ENCODE measurements around the gene PANK2. TPM values are rescaled to one million over a fixed set of nuclear protein-coding genes. Genes with fewer than 3 reads are reported as not detected.

The PANK2 gene
- total RNA-seq, 1 donor from 2014 or later = 60.3 TPM

GRCh38 chr20:3846378-3846739, 42.8 kb upstream of the PANK2 start:
- no peak for TF ChIP-seq CTCF (IDR thresholded peaks at IDR 0.05; ENCODE audit: partially characterized antibody, unreplicated experiment)
- Mint-ChIP-seq H3K9me3 (ENCODE audit: unreplicated experiment) (peaks cover 4% of the 10 kb centered on the region), H3K4me1 (ENCODE audit: low read depth, unreplicated experiment) (peaks cover 2% of the 10 kb centered on the region), H3K27ac (ENCODE audit: unreplicated experiment) (no peak overlapping the region), H3K27me3 (ENCODE audit: unreplicated experiment) (peaks cover 2% of the 10 kb centered on the region), H3K36me3 (ENCODE audit: unreplicated experiment) (no peaks in the 10 kb centered on the region), H3K4me3 (ENCODE audit: unreplicated experiment) (peak overlapping the region; percentile 88)
- DNase-seq = no peak

GRCh38 chr20:3846740-3847428, 42.3 kb upstream of the PANK2 start, which contains the start of gene MAVS:
Gene MAVS, plus strand, starts transcription at chr20:3846834. Its CDS starts 7,791 bp downstream, at chr20:3854625.
- peak; percentile 92 for DNase-seq
- Mint-ChIP-seq H3K9me3 (ENCODE audit: unreplicated experiment) (peaks cover 4% of the 10 kb centered on the region), H3K27me3 (ENCODE audit: unreplicated experiment) (peaks cover 2% of the 10 kb centered on the region), H3K4me3 (ENCODE audit: unreplicated experiment) (peak within 1 kb of the TSS; percentile 88), H3K4me1 (ENCODE audit: low read depth, unreplicated experiment) (peaks cover 2% of the 10 kb centered on the region), H3K27ac (ENCODE audit: unreplicated experiment) (peak within 1 kb of the TSS; percentile 60), H3K36me3 (ENCODE audit: unreplicated experiment) (no peaks in the 10 kb centered on the region)
- TF ChIP-seq CTCF (IDR thresholded peaks at IDR 0.05; ENCODE audit: partially characterized antibody, unreplicated experiment) = no peak

- H3K27ac Mint-ChIP-seq (ENCODE audit: unreplicated experiment) = peak overlapping the region; percentile 60
- no peaks in the 10 kb centered on the region for H3K36me3 Mint-ChIP-seq (ENCODE audit: unreplicated experiment)
- peaks cover 2% of the 10 kb centered on the region for H3K27me3 Mint-ChIP-seq (ENCODE audit: unreplicated experiment)
- H3K4me3 Mint-ChIP-seq (ENCODE audit: unreplicated experiment) = peak overlapping the region; percentile 88
- DNase-seq = no peak
- peaks cover 2% of the 10 kb centered on the region for H3K4me1 Mint-ChIP-seq (ENCODE audit: low read depth, unreplicated experiment)
- no peak for TF ChIP-seq CTCF (IDR thresholded peaks at IDR 0.05; ENCODE audit: partially characterized antibody, unreplicated experiment)
- H3K9me3 Mint-ChIP-seq (ENCODE audit: unreplicated experiment) = peaks cover 4% of the 10 kb centered on the region
Observed at GRCh38 chr20:3847429-3847940, 41.7 kb upstream of the PANK2 start.

- H3K4me1 Mint-ChIP-seq (ENCODE audit: low read depth, unreplicated experiment) = peaks cover 2% of the 10 kb centered on the region
- H3K27ac Mint-ChIP-seq (ENCODE audit: unreplicated experiment) = no peak overlapping the region
- peak overlapping the region; percentile 61 for H3K4me3 Mint-ChIP-seq (ENCODE audit: unreplicated experiment)
Observed at GRCh38 chr20:3848565-3848964, 40.6 kb upstream of the PANK2 start.

More at GRCh38 chr20:3848565-3848964, 40.6 kb upstream of the PANK2 start:
- no peaks in the 10 kb centered on the region for H3K36me3 Mint-ChIP-seq (ENCODE audit: unreplicated experiment)
- H3K27me3 Mint-ChIP-seq (ENCODE audit: unreplicated experiment) = peaks cover 2% of the 10 kb centered on the region
- no peak for DNase-seq
- peaks cover 4% of the 10 kb centered on the region for H3K9me3 Mint-ChIP-seq (ENCODE audit: unreplicated experiment)
- TF ChIP-seq CTCF (IDR thresholded peaks at IDR 0.05; ENCODE audit: partially characterized antibody, unreplicated experiment) = no peak
